Transverse colon (tissue), 4 donors: ENCODE results near the gene PRKG1. TPM values are rescaled to one million over a fixed set of nuclear protein-coding genes. Genes with fewer than 3 reads are reported as not detected.

ENCODE experiments used
- DNase-seq: peaks from one replicate; pipeline ENCODE4 v3.0.0-alpha.2; 2019
- H3K27ac ChIP-seq, 4 donors: fragments of 200-600 bp; sonication (generic); 2 replicates each; pipeline ENCODE4 v1.5.1; 2016 to 2018; ENCODE audit warnings: inconsistent platforms in 4 of 4
- H3K27me3 ChIP-seq: fragments of 200-600 bp; sonication (generic); 2 replicates; pipeline ENCODE4 v1.5.1; 2017; ENCODE audit warnings: inconsistent platforms
- H3K36me3 ChIP-seq, 4 donors: fragments of 200-600 bp; sonication (generic); 2 replicates each; pipeline ENCODE4 v1.5.1; 2017 to 2019; ENCODE audit warnings: inconsistent platforms in 4 of 4
- H3K4me1 ChIP-seq, 4 donors: fragments of 200-600 bp; sonication (generic); 2 replicates each; pipeline ENCODE4 v1.5.1; 2017 to 2020; ENCODE audit warnings: inconsistent platforms in 4 of 4
- H3K4me3 ChIP-seq, 4 donors: fragments of 200-600 bp; sonication (generic); 1 replicate in 1 of 4; 2 replicates in 3 of 4; pipeline versions ENCODE4 v1.5.1 to v1.6.1; 2017 to 2019; ENCODE audit warnings: inconsistent platforms in 4 of 4
- H3K9me3 ChIP-seq, 2 donors: fragments of 200-600 bp; sonication (generic); 2 replicates each; pipeline ENCODE4 v1.5.1; 2017 to 2019; ENCODE audit warnings: inconsistent platforms in 2 of 2
- EP300 ChIP-seq: sonication (generic); formaldehyde crosslinking; IDR thresholded peaks from one replicate; pipeline ENCODE4 v1.6.1; 2017; ENCODE audit warnings: antibody characterized with exemption, low read depth
- POLR2A ChIP-seq: fragments of 450-650 bp; IDR thresholded peaks from one replicate; pipeline ENCODE4 v1.6.1; 2016; ENCODE audit warnings: antibody characterized with exemption, mild to moderate bottlenecking, moderate library complexity
- POLR2AphosphoS5 ChIP-seq, 3 donors: sonication (generic); formaldehyde crosslinking; IDR thresholded peaks; one replicate each; pipeline ENCODE4 v1.6.1; 2016; ENCODE audit warnings: antibody characterized with exemption in 3 of 3
- WGBS, 2 donors: methylation state at CpG; one replicate each; pipeline ENCODE4 v1.1.5; 2018; ENCODE audit warnings: low coverage in 1 of 2; 5-methylcytosine and 5-hydroxymethylcytosine counted together
- in situ Hi-C, 4 donors: fragments of 200-750 bp; cut with MboI; loops; one replicate each; pipeline versions ENCODE4 v1.15.0 to v1.15.1; 2017; ENCODE audit warnings: low sequenced_read_pairs in 3 of 4, low pct_ligation_motif_present in 1 of 4, low pct_unique_long_range_greater_than_20kb in 1 of 4
- intact Hi-C: fragments of 100-400 bp; cut with DNase I; formaldehyde crosslinking; loops from one replicate; pipeline ENCODE4 v1.15.1; 2023; ENCODE audit warnings: low total_unique reads
- total RNA-seq, 4 donors: library from RNA; depleted of rRNA; stranded (reverse); fragments of >200 nt; gene quantifications; one replicate each; pipeline ENCODE4 v1.1.0, GENCODE V29; 2016
- TF ChIP-seq, protein P1 (sequence below), 5 experiments: fragments of 200-600 bp in 3 of 5; fragments of 450-650 bp in 2 of 5; sonication (generic) in 3 of 5; IDR thresholded peaks; 1 replicate in 2 of 5; 2 replicates in 3 of 5; pipeline ENCODE4 v1.5.1; 2016 to 2017; ENCODE audit warnings: antibody characterized with exemption in 5 of 5, inconsistent platforms in 3 of 5, mild to moderate bottlenecking in 2 of 5, moderate library complexity in 1 of 5

The PRKG1 gene
- total RNA-seq, 4 donors from 2014 or later: 17.6 to 30.6 (median 26.9) TPM

- TF ChIP-seq POLR2AphosphoS5 (IDR thresholded peaks at IDR 0.05) (peak in 1 of 3 donors; percentile 33), POLR2A (no peak)
- Histone ChIP-seq H3K4me1 (peaks cover 3 to 29% (median 6%) of the 10 kb centered on the region in 4 donors), H3K4me3 (no peak overlapping the region), H3K9me3 (no peaks in the 10 kb centered on the region), H3K27ac (peak overlapping the region; percentile 10 to 67 (median 46)), H3K36me3 (no peaks in the 10 kb centered on the region), H3K27me3 (no peaks in the 10 kb centered on the region)
- intact Hi-C loops: no loop called here
- in situ Hi-C loops: no loop called here
- WGBS, 2 donors: 69 to 88% methylated on average over 3 to 5 of the region's 5 CpGs
- no peak for DNase-seq
Measured at GRCh38 chr10:51230887-51231585, 156.7 kb downstream of the PRKG1 start.

GRCh38 chr10:51231754-51232153 is 157.5 kb downstream of the PRKG1 start:
- Histone ChIP-seq H3K27ac (peak overlapping the region; percentile 10 to 67 (median 46)), H3K36me3 (no peaks in the 10 kb centered on the region), H3K27me3 (no peaks in the 10 kb centered on the region), H3K4me1 (peaks cover 3 to 29% (median 6%) of the 10 kb centered on the region in 4 donors), H3K4me3 (no peak overlapping the region), H3K9me3 (no peaks in the 10 kb centered on the region)
- no peak for TF ChIP-seq POLR2A
- TF ChIP-seq POLR2AphosphoS5 (IDR thresholded peaks at IDR 0.05): peak in 1 of 3 donors; percentile 17
- in situ Hi-C loops (no loop called here), intact Hi-C loops (no loop called here)
- WGBS, 2 donors: 18 to 29% methylated on average over 1 of the region's 1 CpG
- no peak for DNase-seq

- no peak for DNase-seq
- Histone ChIP-seq H3K4me3 (no peak overlapping the region), H3K9me3 (no peaks in the 10 kb centered on the region), H3K4me1 (peaks cover 3 to 19% (median 6%) of the 10 kb centered on the region in 4 donors), H3K27me3 (no peaks in the 10 kb centered on the region), H3K36me3 (no peaks in the 10 kb centered on the region), H3K27ac (no peak overlapping the region)
- intact Hi-C loops: no loop called here
- in situ Hi-C loops: no loop called here
- 90 to 97% methylated on average over 3 of the region's 3 CpGs for WGBS, 2 donors
- TF ChIP-seq, protein P1, sequence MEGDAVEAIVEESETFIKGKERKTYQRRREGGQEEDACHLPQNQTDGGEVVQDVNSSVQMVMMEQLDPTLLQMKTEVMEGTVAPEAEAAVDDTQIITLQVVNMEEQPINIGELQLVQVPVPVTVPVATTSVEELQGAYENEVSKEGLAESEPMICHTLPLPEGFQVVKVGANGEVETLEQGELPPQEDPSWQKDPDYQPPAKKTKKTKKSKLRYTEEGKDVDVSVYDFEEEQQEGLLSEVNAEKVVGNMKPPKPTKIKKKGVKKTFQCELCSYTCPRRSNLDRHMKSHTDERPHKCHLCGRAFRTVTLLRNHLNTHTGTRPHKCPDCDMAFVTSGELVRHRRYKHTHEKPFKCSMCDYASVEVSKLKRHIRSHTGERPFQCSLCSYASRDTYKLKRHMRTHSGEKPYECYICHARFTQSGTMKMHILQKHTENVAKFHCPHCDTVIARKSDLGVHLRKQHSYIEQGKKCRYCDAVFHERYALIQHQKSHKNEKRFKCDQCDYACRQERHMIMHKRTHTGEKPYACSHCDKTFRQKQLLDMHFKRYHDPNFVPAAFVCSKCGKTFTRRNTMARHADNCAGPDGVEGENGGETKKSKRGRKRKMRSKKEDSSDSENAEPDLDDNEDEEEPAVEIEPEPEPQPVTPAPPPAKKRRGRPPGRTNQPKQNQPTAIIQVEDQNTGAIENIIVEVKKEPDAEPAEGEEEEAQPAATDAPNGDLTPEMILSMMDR (IDR thresholded peaks at IDR 0.05): no peak
- no peak for TF ChIP-seq POLR2AphosphoS5 (IDR thresholded peaks at IDR 0.05)
- no peak for TF ChIP-seq POLR2A
- no peak for TF ChIP-seq EP300
Measured at GRCh38 chr10:51233337-51234100, 159.2 kb downstream of the PRKG1 start.

- Histone ChIP-seq H3K27ac (no peak overlapping the region), H3K9me3 (no peaks in the 10 kb centered on the region), H3K27me3 (no peaks in the 10 kb centered on the region), H3K36me3 (no peaks in the 10 kb centered on the region), H3K4me1 (peaks cover 3 to 15% (median 6%) of the 10 kb centered on the region in 4 donors), H3K4me3 (no peak overlapping the region)
- 86% methylated on average over 1 of the region's 1 CpG; no CpG with 5 or more reads in 1 of the 2 donors for WGBS, 2 donors
- in situ Hi-C loops: no loop called here
- DNase-seq: no peak
- intact Hi-C loops: no loop called here
- TF ChIP-seq POLR2AphosphoS5 (IDR thresholded peaks at IDR 0.05) (no peak), POLR2A (no peak), EP300 (no peak)
- TF ChIP-seq, protein P1 (IDR thresholded peaks at IDR 0.05): no peak
Measured at GRCh38 chr10:51235865-51236264, 161.6 kb downstream of the PRKG1 start.

GRCh38 chr10:51239006-51239405 is 164.7 kb downstream of the PRKG1 start:
- no peak for TF ChIP-seq POLR2A
- no peak for TF ChIP-seq POLR2AphosphoS5 (IDR thresholded peaks at IDR 0.05)
- TF ChIP-seq, protein P1 (IDR thresholded peaks at IDR 0.05): no peak
- TF ChIP-seq EP300: no peak
- H3K9me3 ChIP-seq: no peaks in the 10 kb centered on the region
- no peaks in the 10 kb centered on the region for H3K36me3 ChIP-seq
- intact Hi-C loops (no loop called here), in situ Hi-C loops (no loop called here)
- no peak overlapping the region for H3K4me3 ChIP-seq
- H3K4me1 ChIP-seq: peaks cover 0 to 2% (median under 1%) of the 10 kb centered on the region in 4 donors
- WGBS, 2 donors: 69 to 79% methylated on average over 4 of the region's 4 CpGs
- DNase-seq: no peak
- H3K27ac ChIP-seq: no peak overlapping the region
- H3K27me3 ChIP-seq: no peaks in the 10 kb centered on the region
